ENCODE measurements around the gene ALPL.

The ALPL gene

GRCh38 chr1:21612057-21612456 is 102.8 kb downstream of the ALPL start:
- TF ChIP-seq POLR2AphosphoS5 (IDR thresholded peaks at IDR 0.05; ENCODE audit: low read depth, low read length) (no peak), REST (IDR thresholded peaks at IDR 0.05; ENCODE audit: insufficient read depth in 1 of 2, low read depth in 2 of 2, low read length in 2 of 2) (no peak), FOXP2 (optimal IDR thresholded peaks at IDR 0.05; ENCODE audit: borderline replicate concordance, extremely low read depth, extremely low read length, insufficient read depth) (no peak), SIN3A (IDR thresholded peaks at IDR 0.05; ENCODE audit: borderline replicate concordance, insufficient read depth, low read length) (no peak), TAF1 (IDR thresholded peaks at IDR 0.05; ENCODE audit: borderline replicate concordance, insufficient read depth, low read length) (no peak)

- no peak for TF ChIP-seq TAF1 (IDR thresholded peaks at IDR 0.05; ENCODE audit: borderline replicate concordance, insufficient read depth, low read length)
- no peak for TF ChIP-seq FOXP2 (optimal IDR thresholded peaks at IDR 0.05; ENCODE audit: borderline replicate concordance, extremely low read depth, extremely low read length, insufficient read depth)
- TF ChIP-seq SIN3A (IDR thresholded peaks at IDR 0.05; ENCODE audit: borderline replicate concordance, insufficient read depth, low read length): no peak
- TF ChIP-seq REST (IDR thresholded peaks at IDR 0.05; ENCODE audit: insufficient read depth in 1 of 2, low read depth in 2 of 2, low read length in 2 of 2): no peak
- TF ChIP-seq POLR2AphosphoS5 (IDR thresholded peaks at IDR 0.05; ENCODE audit: low read depth, low read length): no peak
Measured at GRCh38 chr1:21613072-21613867, 104.0 kb downstream of the ALPL start.

- no peak for TF ChIP-seq FOXP2 (optimal IDR thresholded peaks at IDR 0.05; ENCODE audit: borderline replicate concordance, extremely low read depth, extremely low read length, insufficient read depth)
- TF ChIP-seq SIN3A (IDR thresholded peaks at IDR 0.05; ENCODE audit: borderline replicate concordance, insufficient read depth, low read length): no peak
- no peak for TF ChIP-seq POLR2AphosphoS5 (IDR thresholded peaks at IDR 0.05; ENCODE audit: low read depth, low read length)
- no peak for TF ChIP-seq REST (IDR thresholded peaks at IDR 0.05; ENCODE audit: insufficient read depth in 1 of 2, low read depth in 2 of 2, low read length in 2 of 2)
- TF ChIP-seq TAF1 (IDR thresholded peaks at IDR 0.05; ENCODE audit: borderline replicate concordance, insufficient read depth, low read length): no peak
Measured at GRCh38 chr1:21614419-21615115, 105.3 kb downstream of the ALPL start.

GRCh38 chr1:21616372-21616771 is 107.1 kb downstream of the ALPL start:
- no peak for TF ChIP-seq POLR2AphosphoS5 (IDR thresholded peaks at IDR 0.05; ENCODE audit: low read depth, low read length)
- no peak for TF ChIP-seq TAF1 (IDR thresholded peaks at IDR 0.05; ENCODE audit: borderline replicate concordance, insufficient read depth, low read length)
- no peak for TF ChIP-seq SIN3A (IDR thresholded peaks at IDR 0.05; ENCODE audit: borderline replicate concordance, insufficient read depth, low read length)
- no peak for TF ChIP-seq REST (IDR thresholded peaks at IDR 0.05; ENCODE audit: insufficient read depth in 1 of 2, low read depth in 2 of 2, low read length in 2 of 2)
- no peak for TF ChIP-seq FOXP2 (optimal IDR thresholded peaks at IDR 0.05; ENCODE audit: borderline replicate concordance, extremely low read depth, extremely low read length, insufficient read depth)
